ENCODE measurements around the gene SELENON. TPM values are rescaled to one million over a fixed set of nuclear protein-coding genes. Genes with fewer than 3 reads are reported as not detected.
A peak's percentile ranks its signal among the peaks of the same experiment; 100 is the strongest.

SELENON gene
- polyA plus RNA-seq, 1 of the 3 experiments (the other 2 are of a cell fraction): 56.2 TPM

- peak overlapping the region in 1 of 2 experiments; percentile 75; a peak in 2 of 4 replicates for H3K27ac ChIP-seq (ENCODE audit: low read depth in 2 of 2, low read length in 1 of 2)
- H3K9me2 ChIP-seq: no peaks in the 10 kb centered on the region
- H3F3A ChIP-seq (replicated peaks; ENCODE audit: insufficient read depth): no peaks in the 10 kb centered on the region
- no peak overlapping the region for H2AFZ ChIP-seq (ENCODE audit: low read depth)
- no peaks in the 10 kb centered on the region for H3K36me3 ChIP-seq (replicated peaks in 1 of 2; ENCODE audit: control insufficient read depth in 1 of 2, insufficient read depth in 2 of 2, low read length in 1 of 2)
- no peaks in the 10 kb centered on the region for H3K9me3 ChIP-seq
- CTCF ChIA-PET: interaction anchor here (0.6 to 2.2 kb wide), 12 partner anchors 12 to 157 kb away, joined by 3 to 8 read pairs (median 4); no protein-coding TSS in a partner anchor
- DNase-seq: peak; percentile 64
- H4K20me1 ChIP-seq (ENCODE audit: insufficient read depth): no peaks in the 10 kb centered on the region
- H3K27me3 ChIP-seq (ENCODE audit: insufficient read depth): no peaks in the 10 kb centered on the region
- peaks cover 0 to 46% of the 10 kb centered on the region in 2 experiments; a peak in 1 of 4 replicates for H3K4me1 ChIP-seq (ENCODE audit: control insufficient read depth in 1 of 2, insufficient read depth in 2 of 2, low read depth in 1 of 2, low read length in 1 of 2)
- H3K9ac ChIP-seq: no peak overlapping the region
- no peak overlapping the region for H3K4me3 ChIP-seq (ENCODE audit: low read depth in 2 of 2, low read length in 1 of 2)
- POLR2A ChIA-PET: interaction anchor here (1.2 to 1.3 kb wide), 2 partner anchors 9 to 38 kb away, joined by 3 to 6 read pairs; no protein-coding TSS in a partner anchor
- no peak overlapping the region for H3K4me2 ChIP-seq
- no peaks in the 10 kb centered on the region for H3K79me2 ChIP-seq (ENCODE audit: insufficient read depth)
- WGBS (ENCODE audit: low lambda C conversion rate): 71% methylated on average over 13 of the region's 13 CpGs
- TF ChIP-seq ZBTB33 (IDR thresholded peaks at IDR 0.05; ENCODE audit: borderline replicate concordance, low read depth) (no peak), TCF12 (IDR thresholded peaks at IDR 0.05) (no peak), CTCF (IDR thresholded peaks at IDR 0.05) (no peak), JUND (IDR thresholded peaks at IDR 0.05) (no peak), CHD2 (IDR thresholded peaks at IDR 0.05; ENCODE audit: low read length, partially characterized antibody) (no peak), TAF1 (IDR thresholded peaks at IDR 0.05; ENCODE audit: borderline replicate concordance, low read depth, low read length) (no peak), FOXJ3 (CRISPR knock-in tag; IDR thresholded peaks at IDR 0.05) (no peak), SIN3A (IDR thresholded peaks at IDR 0.05; ENCODE audit: borderline replicate concordance, low read depth, low read length) (no peak), RCOR1 (IDR thresholded peaks at IDR 0.05; ENCODE audit: low read length) (peak; percentile 44; the same call in 1 of the 2 replicates), REST (IDR thresholded peaks at IDR 0.05; ENCODE audit: low read depth, low read length) (no peak), YY1 (IDR thresholded peaks at IDR 0.05; ENCODE audit: low read depth) (no peak), MEF2A (IDR thresholded peaks at IDR 0.05; ENCODE audit: borderline replicate concordance, low read depth) (no peak), PBX3 (IDR thresholded peaks at IDR 0.05) (no peak), IRF3 (IDR thresholded peaks at IDR 0.05; ENCODE audit: low read depth, low read length) (no peak), FOXM1 (IDR thresholded peaks at IDR 0.05; ENCODE audit: low read depth) (no peak), ELF1 (IDR thresholded peaks at IDR 0.05) (no peak), EP300 (IDR thresholded peaks at IDR 0.05; ENCODE audit: borderline replicate concordance in 1 of 2, low read depth in 1 of 2, low read length in 1 of 2) (peak in 1 of 2 experiments; percentile 34; a peak in 2 of 4 replicates), NFIC (IDR thresholded peaks at IDR 0.05; ENCODE audit: borderline replicate concordance) (no peak), EZH2phosphoT487 (IDR thresholded peaks at IDR 0.05; ENCODE audit: borderline replicate concordance, low read depth) (no peak), POLR2AphosphoS5 (IDR thresholded peaks at IDR 0.05; ENCODE audit: low read depth, low read length) (no peak), GABPA (IDR thresholded peaks at IDR 0.05; ENCODE audit: low read depth) (no peak), MXI1 (IDR thresholded peaks at IDR 0.05; ENCODE audit: low read depth, low read length) (peak; percentile 33; the same call in 1 of the 2 replicates), NRF1 (IDR thresholded peaks at IDR 0.05; ENCODE audit: low read depth, low read length) (no peak), TEAD4 (IDR thresholded peaks at IDR 0.05; ENCODE audit: borderline replicate concordance, insufficient read depth) (no peak), SMC3 (IDR thresholded peaks at IDR 0.05; ENCODE audit: low read depth, low read length) (no peak)
These were observed 33.9 kb upstream of the SELENON start for GRCh38 chr1:25765923-25766589.

Measured in SK-N-SH (cell line).